GM21360 (cell line): ENCODE data around the gene SDSL.

Experiments
- ATAC-seq: cut with Tn5 transposase; IDR thresholded peaks from one replicate; pipeline ENCODE4 v1.9.1; 2021; ENCODE audit warnings: mild to moderate bottlenecking, moderate library complexity; ENCODE audit not compliant: unreplicated experiment

The SDSL gene

DNA sequence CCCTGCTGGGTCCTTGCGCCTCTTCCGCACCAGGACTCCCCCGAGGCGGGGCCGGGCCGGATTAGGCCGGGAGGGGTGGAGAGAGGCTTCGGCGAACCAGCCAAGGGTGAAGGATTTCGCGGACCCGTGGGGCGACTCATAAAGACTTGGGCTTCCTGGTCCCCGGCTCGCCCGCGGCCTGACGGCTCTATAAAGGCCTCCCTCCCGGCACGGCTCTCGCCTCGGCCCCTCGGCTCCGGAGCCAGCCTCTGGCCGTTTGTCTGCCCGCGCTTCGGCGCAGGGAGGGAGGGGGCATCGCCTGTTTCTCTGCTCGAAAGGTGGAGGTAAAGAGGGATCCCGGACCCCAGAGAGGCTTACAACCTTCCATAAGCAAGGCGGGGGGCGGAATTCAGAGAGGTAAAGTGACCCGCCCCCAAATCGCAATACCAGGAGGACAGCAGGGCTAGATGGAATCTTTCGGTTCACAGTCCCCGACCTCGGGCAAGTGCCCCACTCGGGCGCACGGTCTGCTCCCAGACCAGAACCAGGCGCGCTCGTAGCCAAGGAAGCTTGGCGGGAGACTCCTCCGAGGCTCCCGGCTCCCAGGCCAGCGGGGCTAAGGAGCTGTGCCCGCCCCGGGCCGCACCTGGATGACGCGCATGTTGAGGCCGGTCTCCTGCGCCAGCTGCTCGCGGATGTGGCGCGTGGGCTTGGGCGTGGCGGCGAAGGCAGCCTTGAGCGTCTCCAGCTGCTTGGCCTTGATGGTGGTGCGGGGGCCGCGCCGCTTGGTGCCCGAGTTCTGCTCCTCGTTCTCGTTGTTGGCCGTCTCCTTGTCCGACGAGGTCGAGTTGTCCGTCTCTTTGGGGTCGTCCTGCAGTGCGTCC lies 45.6 kb downstream of the SDSL start:
- ATAC-seq: no peak

GRCh38 chr12:113468365-113469223 lies 46.4 kb downstream of the SDSL start:
- ATAC-seq: no peak

GRCh38 chr12:113469224-113469948 lies 47.2 kb downstream of the SDSL start:
- ATAC-seq: no peak

- ATAC-seq: no peak
Measured at GRCh38 chr12:113469949-113470743, 48.0 kb downstream of the SDSL start.

GRCh38 chr12:113470871-113471618 lies 48.9 kb downstream of the SDSL start:
- ATAC-seq: no peak

DNA sequence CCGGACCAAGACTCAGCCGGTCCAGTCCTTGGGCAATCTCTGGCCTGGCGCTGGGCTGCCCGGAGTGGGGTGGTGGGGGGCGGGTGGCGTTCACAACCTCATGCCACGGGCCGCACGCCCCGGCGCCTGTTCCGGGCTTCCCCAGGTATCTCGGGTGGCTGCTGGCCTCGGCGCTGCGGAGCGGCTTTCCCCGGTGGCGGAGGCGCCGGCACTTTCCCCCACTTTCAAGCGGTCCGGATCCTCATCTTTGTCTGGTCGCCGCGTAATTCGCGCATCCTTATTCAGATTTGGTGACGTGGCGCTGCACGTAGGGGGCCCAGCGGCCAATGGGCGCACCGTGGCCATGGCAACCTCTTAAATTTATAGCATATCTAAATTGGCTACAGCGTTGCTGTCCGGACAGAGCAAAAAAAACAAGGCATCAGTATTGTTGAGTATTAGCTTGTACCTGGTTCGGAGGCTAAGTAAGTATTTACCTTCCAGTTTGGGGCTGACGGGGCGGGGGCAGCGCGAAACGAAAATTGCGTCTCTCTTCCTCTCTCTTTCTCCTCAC lies 49.5 kb downstream of the SDSL start, which contains the start of gene LHX5:
Gene LHX5 (minus strand): TSS at position 253 of the 553 bp plus-strand sequence. CDS start 373 bp downstream, outside the sequence.
- ATAC-seq: no peak

- no peak for ATAC-seq
Measured at GRCh38 chr12:113472191-113473121, 50.3 kb downstream of the SDSL start.

DNA sequence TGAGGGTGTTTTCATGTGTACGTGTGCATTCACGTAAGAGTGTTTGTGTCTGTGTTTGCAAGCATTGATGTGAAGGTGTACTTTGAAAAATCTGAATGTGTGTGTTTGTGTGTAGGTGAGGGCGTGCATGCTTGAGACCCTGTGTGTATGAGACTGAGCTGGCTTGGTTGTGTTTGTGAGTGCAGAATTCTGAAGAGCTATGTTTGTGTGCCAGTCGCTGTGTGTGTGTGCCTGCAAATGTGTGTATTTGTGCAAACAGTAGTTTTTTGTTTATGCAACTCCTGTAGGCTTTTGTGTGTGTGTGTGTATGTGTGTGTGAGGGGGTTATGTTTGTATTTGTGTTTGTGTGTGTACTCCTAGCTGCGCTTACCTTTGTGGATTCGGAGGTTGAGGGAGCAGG lies 51.2 kb downstream of the SDSL start:
- ATAC-seq: no peak

DNA sequence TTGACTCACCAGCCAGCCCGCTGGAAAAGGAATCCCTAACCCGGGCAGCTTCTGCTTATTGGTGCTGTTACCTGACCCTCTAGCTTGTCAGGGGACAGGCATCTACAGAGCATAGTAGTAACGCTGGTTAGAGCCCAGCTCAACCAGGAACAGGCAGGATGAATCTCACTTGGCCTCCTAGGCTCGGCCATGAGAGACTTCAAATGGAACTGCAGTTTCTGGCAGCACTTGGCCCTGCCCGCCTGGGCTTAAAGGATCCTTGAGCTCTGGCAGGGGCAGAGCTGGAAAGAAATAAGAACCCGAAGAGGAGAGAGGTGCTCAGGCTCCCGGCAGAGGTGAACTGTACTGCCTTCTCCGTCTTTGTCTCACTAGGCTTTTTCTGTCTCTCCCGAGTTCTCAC lies 51.8 kb downstream of the SDSL start:
- no peak for ATAC-seq

DNA sequence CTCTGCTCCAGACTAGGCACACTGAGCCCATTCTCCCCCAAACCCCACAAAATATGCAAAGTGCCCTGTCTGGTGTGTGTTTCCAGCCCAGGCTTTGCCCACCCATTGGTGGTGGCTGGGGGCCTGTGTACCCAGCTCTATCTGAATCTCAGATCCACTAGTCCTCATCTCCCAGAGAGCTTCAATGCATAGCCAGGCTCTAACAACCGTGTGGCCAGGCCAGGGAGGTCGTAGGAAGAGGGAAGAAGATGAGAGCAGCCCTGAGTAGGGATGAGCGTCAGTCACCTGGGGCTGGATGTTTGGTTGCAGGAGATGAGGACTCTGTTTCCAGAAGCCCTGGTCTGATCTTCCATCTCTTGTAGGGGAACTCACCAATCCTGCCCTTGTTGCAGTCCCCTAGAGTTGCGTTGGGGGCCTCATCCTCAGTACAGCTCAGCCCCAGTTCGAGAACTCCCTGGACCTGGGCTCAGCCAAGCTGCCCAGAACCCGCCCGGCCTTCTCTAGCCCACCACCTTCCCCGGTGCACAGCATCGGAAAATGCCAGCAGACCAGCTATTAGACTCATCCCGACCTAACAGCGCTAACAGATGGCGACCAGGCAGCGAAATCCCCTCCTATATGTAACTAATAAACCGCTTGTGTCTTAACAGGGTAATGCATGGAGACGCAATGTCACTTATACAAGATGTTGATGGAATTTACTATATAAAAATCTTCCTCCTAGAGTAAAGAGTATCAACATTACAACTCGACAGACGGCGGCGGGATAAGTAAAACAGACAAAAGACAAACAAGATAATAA lies 52.7 kb downstream of the SDSL start:
- no peak for ATAC-seq

GRCh38 chr12:113475451-113476175 lies 53.4 kb downstream of the SDSL start:
- no peak for ATAC-seq

DNA sequence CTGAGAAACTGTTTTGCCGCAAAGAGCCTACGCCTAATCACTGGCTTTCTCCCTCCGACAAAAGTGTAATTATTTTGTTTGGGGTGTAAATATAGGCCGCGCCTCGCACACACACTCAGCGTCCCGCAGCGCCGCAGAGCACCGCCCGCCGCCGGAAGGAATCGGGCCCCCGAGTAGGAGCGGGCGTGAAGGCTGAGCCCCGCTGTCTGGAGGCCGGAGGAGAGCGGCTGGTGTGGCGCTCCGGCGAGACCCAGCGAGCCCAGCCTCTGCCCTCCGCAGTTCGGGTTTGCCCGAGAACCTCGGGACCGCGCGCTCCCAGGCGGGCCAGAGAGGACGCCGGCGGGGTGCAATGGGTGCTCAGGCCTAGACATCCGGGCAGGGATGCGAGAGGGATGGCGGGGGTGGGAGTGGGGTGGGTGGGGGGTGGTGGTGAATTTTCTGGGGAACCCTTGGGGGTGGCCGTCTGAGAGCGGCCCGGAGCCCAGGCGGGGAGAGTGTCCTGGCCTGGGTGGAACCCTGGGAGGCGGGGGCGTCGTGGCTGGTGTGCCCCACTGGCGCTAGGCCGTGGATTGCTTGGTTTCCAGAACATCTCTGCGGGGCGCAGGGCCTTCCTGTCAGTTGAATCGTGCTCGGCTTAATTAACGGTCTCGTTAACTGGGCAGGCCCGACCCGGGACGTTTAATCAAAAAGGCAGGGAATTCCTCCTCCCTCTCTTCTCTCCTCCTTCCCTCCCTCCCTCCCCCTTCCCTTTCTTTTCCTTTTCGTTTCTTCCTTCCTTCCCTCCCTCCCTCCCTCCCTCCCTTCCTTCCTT lies 54.2 kb downstream of the SDSL start:
- ATAC-seq: no peak

- ATAC-seq: no peak
Measured at GRCh38 chr12:113477171-113477841, 55.1 kb downstream of the SDSL start.

- no peak for ATAC-seq
Measured at GRCh38 chr12:113477842-113478215, 55.6 kb downstream of the SDSL start.

DNA sequence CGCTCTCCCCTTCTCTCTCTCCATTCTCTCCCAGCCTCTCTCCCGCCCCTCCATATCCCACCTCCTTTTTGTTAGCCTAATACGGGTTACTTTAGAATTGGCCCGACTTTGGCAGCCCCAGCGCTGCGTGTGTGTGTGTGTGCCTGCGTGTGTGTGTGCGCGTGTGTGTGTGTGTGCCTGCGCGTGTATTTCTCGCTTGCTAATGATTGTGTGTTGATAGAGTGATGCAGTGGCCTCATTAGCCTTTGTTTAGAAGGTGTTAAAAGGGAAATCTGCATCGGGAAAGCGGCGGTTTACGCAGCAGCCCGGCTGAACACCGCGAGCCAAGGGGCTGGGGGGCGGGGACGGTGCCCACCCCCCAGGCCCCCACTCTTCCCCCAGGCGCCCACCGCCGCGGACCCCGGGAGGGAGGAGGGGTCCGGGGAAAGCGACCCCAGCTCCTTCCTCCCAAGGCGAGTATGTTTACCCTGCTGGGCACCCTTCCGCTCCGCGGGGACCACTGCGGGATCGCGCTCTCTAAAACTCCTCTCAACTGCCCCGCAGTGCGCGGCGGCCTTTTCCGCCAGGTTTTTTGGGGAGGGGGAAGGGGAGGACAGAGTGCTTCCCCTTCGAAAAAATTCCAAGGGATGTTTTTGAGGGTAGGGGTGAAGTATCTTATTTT lies 56.3 kb downstream of the SDSL start:
- no peak for ATAC-seq
